Keratinocyte (primary cell): ENCODE measurements around the gene GCNT3. TPM values are rescaled to one million over a fixed set of nuclear protein-coding genes. Genes with fewer than 3 reads are reported as not detected.
A peak's percentile ranks its signal among the peaks of the same experiment; 100 is the strongest.

Experiments
- DNase-seq: peaks from one replicate; pipeline ENCODE4 v3.0.0-alpha.2; 2011; ENCODE audit warnings: low read depth, missing footprints, low spot score
- FAIRE-seq: peaks from 2 replicates; lab custom pipeline; 2011; peaks lifted over from hg19 to GRCh38; lab: Jason Lieb, UNC
- H2AFZ ChIP-seq: 2 replicates; pipeline ENCODE4 v1.6.0; 2012; ENCODE audit warnings: low read length, control low read depth, inconsistent platforms; ENCODE audit not compliant: control insufficient read depth
- H3K27ac ChIP-seq: 2 replicates; pipeline ENCODE4 v1.5.1; 2011; ENCODE audit warnings: low read length; ENCODE audit not compliant: control insufficient read depth, insufficient read depth
- H3K27me3 ChIP-seq: 3 replicates; pipeline ENCODE4 v1.6.0; 2011; ENCODE audit warnings: low read length; ENCODE audit not compliant: control insufficient read depth, insufficient read depth; ENCODE audit errors: extremely low read depth
- H3K36me3 ChIP-seq, 2 experiments: 2 replicates in 1 of 2; 3 replicates in 1 of 2; pipeline ENCODE4 v1.5.1; 2011; ENCODE audit warnings: low read length in 2 of 2, mild to moderate bottlenecking in 1 of 2; ENCODE audit not compliant: control insufficient read depth in 2 of 2, insufficient read depth in 2 of 2; ENCODE audit errors: extremely low read depth in 1 of 2
- H3K4me1 ChIP-seq: 3 replicates; pipeline ENCODE4 v1.5.1; 2011; ENCODE audit warnings: low read length; ENCODE audit not compliant: control insufficient read depth, insufficient read depth; ENCODE audit errors: extremely low read depth
- H3K4me2 ChIP-seq: 3 replicates; pipeline ENCODE4 v1.6.0; 2011; ENCODE audit warnings: low read depth, low read length; ENCODE audit not compliant: control insufficient read depth, insufficient read depth; ENCODE audit errors: extremely low read depth
- H3K4me3 ChIP-seq, 3 experiments: fragments of 200-600 bp in 1 of 3; sonication (generic) in 1 of 3; 2 replicates in 2 of 3; 3 replicates in 1 of 3; pipeline ENCODE4 v1.5.1; 2011 to 2016; ENCODE audit warnings: low read length in 3 of 3, mild to moderate bottlenecking in 3 of 3, control low read depth in 2 of 3, inconsistent platforms in 1 of 3, low read depth in 1 of 3, mixed read lengths in 1 of 3, mixed run types in 1 of 3, moderate library complexity in 1 of 3; ENCODE audit not compliant: control insufficient read depth in 2 of 3, insufficient read depth in 2 of 3; ENCODE audit errors: extremely low read depth in 1 of 3
- H3K79me2 ChIP-seq: 2 replicates; pipeline ENCODE4 v1.6.0; 2012; ENCODE audit warnings: low read length; ENCODE audit not compliant: control insufficient read depth, insufficient read depth
- H3K9ac ChIP-seq: 3 replicates; pipeline ENCODE4 v1.6.0; 2011; ENCODE audit warnings: low read length; ENCODE audit not compliant: control insufficient read depth, insufficient read depth; ENCODE audit errors: extremely low read depth
- H3K9me1 ChIP-seq: 3 replicates; pipeline ENCODE4 v1.6.0; 2011; ENCODE audit warnings: low read length; ENCODE audit not compliant: control insufficient read depth, insufficient read depth; ENCODE audit errors: extremely low read depth
- H3K9me3 ChIP-seq: 2 replicates; pipeline ENCODE4 v1.5.1; 2012; ENCODE audit warnings: low read depth, low read length; ENCODE audit not compliant: control insufficient read depth
- H4K20me1 ChIP-seq: 3 replicates; pipeline ENCODE4 v1.6.0; 2011; ENCODE audit warnings: low read length; ENCODE audit not compliant: control insufficient read depth, insufficient read depth; ENCODE audit errors: extremely low read depth
- CTCF ChIP-seq, 3 experiments: IDR thresholded peaks in 1 of 3; conservative IDR thresholded peaks in 1 of 3; optimal IDR thresholded peaks in 1 of 3; 2 replicates in 2 of 3; 3 replicates in 1 of 3; pipeline versions ENCODE3 to v1.5.1; 2011; ENCODE audit warnings: low read length in 3 of 3, mild to moderate bottlenecking in 3 of 3, moderate library complexity in 2 of 3, control low read depth in 1 of 3, inconsistent platforms in 1 of 3; ENCODE audit not compliant: insufficient read depth in 2 of 3; ENCODE audit errors: extremely low read depth in 1 of 3
- EZH2 ChIP-seq: IDR thresholded peaks from one replicate; pipeline ENCODE4 v1.6.1; 2012; ENCODE audit warnings: inconsistent platforms, mild to moderate bottlenecking, low read length, moderate library complexity
- dilution Hi-C: fragments of 300-500 bp; cut with MboI; formaldehyde crosslinking; loops from one replicate; pipeline ENCODE4 v1.7.0; 2020; ENCODE audit warnings: low sequenced_read_pairs; ENCODE audit not compliant: extremely low pct_ligation_motif_present
- polyA plus RNA-seq, 5 experiments: library from polyadenylated mRNA; depleted of rRNA in 3 of 5; stranded (reverse) in 3 of 5; stranded (forward) in 1 of 5; unstranded in 1 of 5; fragments of >200 nt; gene quantifications; 1 replicate in 1 of 5; 2 replicates in 3 of 5; 3 replicates in 1 of 5; pipeline versions ENCODE4 v1.2.1 to v1.2.3, GENCODE V29; 2011 to 2012; ENCODE audit warnings: missing spikeins in 2 of 5, low read depth in 1 of 5, low replicate concordance in 1 of 5

GCNT3 gene
- polyA plus RNA-seq, 1 donor (not counting 4 experiments of a cell fraction or from before 2014, with no cell fraction given), result 0.26 TPM

GRCh38 chr15:59591356-59591755, 20.2 kb upstream of the GCNT3 start:
- H3K4me3 ChIP-seq, result peak overlapping the region in 1 of 3 experiments; percentile 27
- H3K79me2 ChIP-seq, result no peaks in the 10 kb centered on the region
- TF ChIP-seq CTCF (optimal IDR thresholded peaks at IDR 0.05 in 1 of 3, IDR thresholded peaks at IDR 0.05 in 1 of 3, conservative IDR thresholded peaks at IDR 0.05 in 1 of 3; ENCODE audit: extremely low read depth in 1 of 3, insufficient read depth in 2 of 3, low read length in 3 of 3), result no peak
- TF ChIP-seq EZH2, result no peak
- no peaks in the 10 kb centered on the region for H3K36me3 ChIP-seq
- peaks cover 23% of the 10 kb centered on the region for H3K4me1 ChIP-seq
- peak overlapping the region; percentile 34 for H3K4me2 ChIP-seq
- H3K9ac ChIP-seq, result no peak overlapping the region
- FAIRE-seq, result peak; percentile 20
- H2AFZ ChIP-seq, result peak overlapping the region; percentile 87
- dilution Hi-C loops, result no loop called here
- H3K9me3 ChIP-seq, result no peaks in the 10 kb centered on the region
- DNase-seq, result no peak
- no peaks in the 10 kb centered on the region for H4K20me1 ChIP-seq
- H3K27ac ChIP-seq, result no peak overlapping the region
- no peaks in the 10 kb centered on the region for H3K27me3 ChIP-seq
- H3K9me1 ChIP-seq, result no peaks in the 10 kb centered on the region

GRCh38 chr15:59594493-59594942, 17.1 kb upstream of the GCNT3 start:
- H2AFZ ChIP-seq, result peak overlapping the region; percentile 62
- H3K27ac ChIP-seq, result no peak overlapping the region
- H3K9me3 ChIP-seq, result no peaks in the 10 kb centered on the region
- H3K4me1 ChIP-seq, result peaks cover 15% of the 10 kb centered on the region
- FAIRE-seq (peak; percentile 43), DNase-seq (no peak)
- no peaks in the 10 kb centered on the region for H4K20me1 ChIP-seq
- no peaks in the 10 kb centered on the region for H3K36me3 ChIP-seq
- H3K4me3 ChIP-seq, result no peak overlapping the region
- peak overlapping the region; percentile 12 for H3K4me2 ChIP-seq
- dilution Hi-C loops, result no loop called here
- H3K9ac ChIP-seq, result no peak overlapping the region
- no peaks in the 10 kb centered on the region for H3K27me3 ChIP-seq
- no peak for TF ChIP-seq EZH2
- no peak for TF ChIP-seq CTCF (optimal IDR thresholded peaks at IDR 0.05 in 1 of 3, IDR thresholded peaks at IDR 0.05 in 1 of 3, conservative IDR thresholded peaks at IDR 0.05 in 1 of 3; ENCODE audit: extremely low read depth in 1 of 3, insufficient read depth in 2 of 3, low read length in 3 of 3)
- H3K79me2 ChIP-seq, result no peaks in the 10 kb centered on the region
- no peaks in the 10 kb centered on the region for H3K9me1 ChIP-seq
